ENCODE results near the gene ZNF236. TPM values are rescaled to one million over a fixed set of nuclear protein-coding genes. Genes with fewer than 3 reads are reported as not detected.

Gene ZNF236
- total and polyA plus RNA-seq, 2 donors (not counting 1 experiment from before 2014, with no cell fraction given), result 8.9 to 39.5 TPM

GRCh38 chr18:76935722-76936337, 113.5 kb downstream of the ZNF236 start:
- Histone ChIP-seq H3K27me3 (replicated peaks in 1 of 4; ENCODE audit: control extremely low read depth in 1 of 4, control insufficient read depth in 3 of 4, insufficient read depth in 4 of 4, low read length in 3 of 4) (no peaks in the 10 kb centered on the region), H3K4me3 (ENCODE audit: control extremely low read depth in 1 of 5, extremely low read depth in 1 of 5, insufficient read depth in 1 of 5, low read depth in 2 of 5, low read length in 4 of 5) (no peak overlapping the region), H3K36me3 (replicated peaks in 1 of 2; ENCODE audit: control extremely low read depth in 1 of 2, control insufficient read depth in 1 of 2, extremely low read depth in 1 of 2, insufficient read depth in 2 of 2, low read length in 1 of 2) (peaks cover 0 to 49% of the 10 kb centered on the region in 2 experiments), H3K9ac (ENCODE audit: low read length) (no peak overlapping the region), H3K79me2 (ENCODE audit: control insufficient read depth, insufficient read depth, low read length) (no peaks in the 10 kb centered on the region), H3K4me2 (replicated peaks; ENCODE audit: low read depth, low read length, poor library complexity, severe bottlenecking) (no peak overlapping the region), H3K27ac (ENCODE audit: low read length in 2 of 2) (no peak overlapping the region), H3K4me1 (ENCODE audit: control insufficient read depth in 2 of 2, insufficient read depth in 2 of 2, low read length in 2 of 2) (no peaks in the 10 kb centered on the region), H4K20me1 (ENCODE audit: control insufficient read depth, insufficient read depth, low read length, poor library complexity, severe bottlenecking) (no peaks in the 10 kb centered on the region), H2AFZ (ENCODE audit: insufficient read depth, low read depth, low read length, poor library complexity, severe bottlenecking) (no peak overlapping the region), H3K9me3 (ENCODE audit: control extremely low read depth in 1 of 3, control insufficient read depth in 2 of 3, insufficient read depth in 1 of 3, low read length in 2 of 3) (no peaks in the 10 kb centered on the region)
- 97% methylated on average over 18 of the region's 18 CpGs for WGBS (ENCODE audit: insufficient coverage)
- ChIA-PET CTCF (interaction anchor here (1.1 to 6.3 kb wide), 4 partner anchors 14 to 276 kb away, joined by 3 to 69 read pairs (median 3); no protein-coding TSS in a partner anchor), POLR2A (no interaction called here)
- peaks cover 4% of the 10 kb centered on the region for H3K4me1 Mint-ChIP-seq
- intact Hi-C loops (cut with micrococcal nuclease), result no loop called here
- H3K9me3 Mint-ChIP-seq (ENCODE audit: insufficient read depth), result no peaks in the 10 kb centered on the region
- ATAC-seq (ENCODE audit: low read depth), result no peak
- H3K4me3 Mint-ChIP-seq, result no peak overlapping the region
- TF ChIP-seq, protein P1, sequence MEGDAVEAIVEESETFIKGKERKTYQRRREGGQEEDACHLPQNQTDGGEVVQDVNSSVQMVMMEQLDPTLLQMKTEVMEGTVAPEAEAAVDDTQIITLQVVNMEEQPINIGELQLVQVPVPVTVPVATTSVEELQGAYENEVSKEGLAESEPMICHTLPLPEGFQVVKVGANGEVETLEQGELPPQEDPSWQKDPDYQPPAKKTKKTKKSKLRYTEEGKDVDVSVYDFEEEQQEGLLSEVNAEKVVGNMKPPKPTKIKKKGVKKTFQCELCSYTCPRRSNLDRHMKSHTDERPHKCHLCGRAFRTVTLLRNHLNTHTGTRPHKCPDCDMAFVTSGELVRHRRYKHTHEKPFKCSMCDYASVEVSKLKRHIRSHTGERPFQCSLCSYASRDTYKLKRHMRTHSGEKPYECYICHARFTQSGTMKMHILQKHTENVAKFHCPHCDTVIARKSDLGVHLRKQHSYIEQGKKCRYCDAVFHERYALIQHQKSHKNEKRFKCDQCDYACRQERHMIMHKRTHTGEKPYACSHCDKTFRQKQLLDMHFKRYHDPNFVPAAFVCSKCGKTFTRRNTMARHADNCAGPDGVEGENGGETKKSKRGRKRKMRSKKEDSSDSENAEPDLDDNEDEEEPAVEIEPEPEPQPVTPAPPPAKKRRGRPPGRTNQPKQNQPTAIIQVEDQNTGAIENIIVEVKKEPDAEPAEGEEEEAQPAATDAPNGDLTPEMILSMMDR (IDR thresholded peaks at IDR 0.05), result no peak
- TF ChIP-seq EZH2 (IDR thresholded peaks at IDR 0.05; ENCODE audit: borderline replicate concordance, insufficient read depth, low read depth, low read length, poor library complexity, severe bottlenecking), result no peak
- no peak overlapping the region for H3K27ac Mint-ChIP-seq
- no peak for DNase-seq
- no peaks in the 10 kb centered on the region for H3K27me3 Mint-ChIP-seq

GRCh38 chr18:76936877-76937276, 114.5 kb downstream of the ZNF236 start:
- Histone ChIP-seq H3K4me2 (replicated peaks; ENCODE audit: low read depth, low read length, poor library complexity, severe bottlenecking) (no peak overlapping the region), H3K27ac (ENCODE audit: low read length in 2 of 2) (no peak overlapping the region), H3K79me2 (ENCODE audit: control insufficient read depth, insufficient read depth, low read length) (no peaks in the 10 kb centered on the region), H2AFZ (ENCODE audit: insufficient read depth, low read depth, low read length, poor library complexity, severe bottlenecking) (no peak overlapping the region), H3K36me3 (replicated peaks in 1 of 2; ENCODE audit: control extremely low read depth in 1 of 2, control insufficient read depth in 1 of 2, extremely low read depth in 1 of 2, insufficient read depth in 2 of 2, low read length in 1 of 2) (peaks cover 0 to 48% of the 10 kb centered on the region in 2 experiments), H4K20me1 (ENCODE audit: control insufficient read depth, insufficient read depth, low read length, poor library complexity, severe bottlenecking) (no peaks in the 10 kb centered on the region), H3K9me3 (ENCODE audit: control extremely low read depth in 1 of 3, control insufficient read depth in 2 of 3, insufficient read depth in 1 of 3, low read length in 2 of 3) (no peaks in the 10 kb centered on the region), H3K9ac (ENCODE audit: low read length) (no peak overlapping the region), H3K4me3 (ENCODE audit: control extremely low read depth in 1 of 5, extremely low read depth in 1 of 5, insufficient read depth in 1 of 5, low read depth in 2 of 5, low read length in 4 of 5) (no peak overlapping the region), H3K4me1 (ENCODE audit: control insufficient read depth in 2 of 2, insufficient read depth in 2 of 2, low read length in 2 of 2) (no peaks in the 10 kb centered on the region), H3K27me3 (replicated peaks in 1 of 4; ENCODE audit: control extremely low read depth in 1 of 4, control insufficient read depth in 3 of 4, insufficient read depth in 4 of 4, low read length in 3 of 4) (no peaks in the 10 kb centered on the region)
- H3K4me3 Mint-ChIP-seq, result no peak overlapping the region
- H3K9me3 Mint-ChIP-seq (ENCODE audit: insufficient read depth), result no peaks in the 10 kb centered on the region
- TF ChIP-seq, protein P1 (IDR thresholded peaks at IDR 0.05), result no peak
- no peak for TF ChIP-seq EZH2 (IDR thresholded peaks at IDR 0.05; ENCODE audit: borderline replicate concordance, insufficient read depth, low read depth, low read length, poor library complexity, severe bottlenecking)
- peaks cover 4% of the 10 kb centered on the region for H3K4me1 Mint-ChIP-seq
- intact Hi-C loops (cut with micrococcal nuclease), result no loop called here
- WGBS (ENCODE audit: insufficient coverage), result 99% methylated on average over 11 of the region's 11 CpGs
- ChIA-PET CTCF (interaction anchor here (1.6 to 6.3 kb wide), 4 partner anchors 13 to 275 kb away, joined by 3 to 69 read pairs (median 9); no protein-coding TSS in a partner anchor), POLR2A (no interaction called here)
- H3K27ac Mint-ChIP-seq, result no peak overlapping the region
- H3K27me3 Mint-ChIP-seq, result no peaks in the 10 kb centered on the region
- ATAC-seq (ENCODE audit: low read depth) (no peak), DNase-seq (no peak)
